NB4 (cell line): ENCODE results near the gene ACOT9.

Experiments used
- CTCF ChIP-seq: IDR thresholded peaks from one replicate; pipeline ENCODE4 v1.5.1; 2012; ENCODE audit warnings: low read depth, low read length
- POLR2A ChIP-seq: IDR thresholded peaks from 2 replicates; pipeline ENCODE4 v1.6.1; 2011; ENCODE audit warnings: mild to moderate bottlenecking; ENCODE audit not compliant: insufficient read length; ENCODE audit errors: extremely low read depth

- TF ChIP-seq CTCF (no peak), POLR2A (no peak)
These were observed 35.9 kb upstream of the ACOT9 start for GRCh38 chrX:23779025-23779424.
